ENCODE measurements around the gene C4orf54. TPM values are rescaled to one million over a fixed set of nuclear protein-coding genes. Genes with fewer than 3 reads are reported as not detected.

Gene C4orf54
- total RNA-seq, 1 experiment from 2014 or later, result 0.04 TPM

DNA sequence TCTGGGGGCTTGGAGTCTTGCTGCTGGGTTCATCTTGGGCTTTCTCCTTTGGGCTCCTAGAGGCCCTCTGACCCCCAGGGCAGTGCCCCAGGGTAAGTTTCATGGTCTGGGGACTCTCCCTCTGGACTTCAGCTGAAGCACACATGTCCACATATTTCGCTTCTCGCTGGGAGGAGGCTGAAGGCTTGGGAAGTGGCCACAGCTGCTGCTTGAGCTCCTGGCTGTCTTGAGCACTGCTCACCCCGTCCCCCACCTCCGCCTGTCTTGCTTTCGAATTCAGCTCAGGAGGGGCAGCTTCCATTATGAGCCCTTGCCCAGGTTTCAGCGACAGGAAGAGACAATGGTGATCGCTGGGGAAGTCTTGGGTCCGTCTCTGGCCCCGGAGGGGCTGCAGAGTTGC lies 3.7 kb downstream of the C4orf54 start:
- Histone ChIP-seq H3K36me3 (ENCODE audit: low read depth, low read length) (no peaks in the 10 kb centered on the region), H3F3A (ENCODE audit: low read length, unreplicated experiment) (no peaks in the 10 kb centered on the region), H3K9me2 (replicated peaks; ENCODE audit: low read length) (no peaks in the 10 kb centered on the region), H3K4me3 (ENCODE audit: low read length) (no peak overlapping the region), H3K4me1 (ENCODE audit: insufficient read depth, low read length) (peaks cover 18% of the 10 kb centered on the region), H3K4me2 (ENCODE audit: low read length) (no peak overlapping the region), H2AFZ (ENCODE audit: low read length) (no peak overlapping the region), H3K27me3 (ENCODE audit: low read length) (no peaks in the 10 kb centered on the region), H3K79me2 (ENCODE audit: low read length) (no peaks in the 10 kb centered on the region), H3K27ac (ENCODE audit: low read length) (no peak overlapping the region), H4K20me1 (ENCODE audit: low read length) (no peaks in the 10 kb centered on the region), H3K9me3 (ENCODE audit: low read length) (no peaks in the 10 kb centered on the region), H3K9ac (ENCODE audit: low read length) (no peak overlapping the region)
- POLR2A ChIA-PET (ENCODE audit: unreplicated experiment), result no interaction called here
- intact Hi-C loops (cut with micrococcal nuclease), result no loop called here
- ATAC-seq, result no peak
- DNase-seq, result no peak
- BruUV-seq (replicated peaks), result no TSS peak
- CTCF ChIA-PET, result no interaction called here
- TF ChIP-seq, protein P1, sequence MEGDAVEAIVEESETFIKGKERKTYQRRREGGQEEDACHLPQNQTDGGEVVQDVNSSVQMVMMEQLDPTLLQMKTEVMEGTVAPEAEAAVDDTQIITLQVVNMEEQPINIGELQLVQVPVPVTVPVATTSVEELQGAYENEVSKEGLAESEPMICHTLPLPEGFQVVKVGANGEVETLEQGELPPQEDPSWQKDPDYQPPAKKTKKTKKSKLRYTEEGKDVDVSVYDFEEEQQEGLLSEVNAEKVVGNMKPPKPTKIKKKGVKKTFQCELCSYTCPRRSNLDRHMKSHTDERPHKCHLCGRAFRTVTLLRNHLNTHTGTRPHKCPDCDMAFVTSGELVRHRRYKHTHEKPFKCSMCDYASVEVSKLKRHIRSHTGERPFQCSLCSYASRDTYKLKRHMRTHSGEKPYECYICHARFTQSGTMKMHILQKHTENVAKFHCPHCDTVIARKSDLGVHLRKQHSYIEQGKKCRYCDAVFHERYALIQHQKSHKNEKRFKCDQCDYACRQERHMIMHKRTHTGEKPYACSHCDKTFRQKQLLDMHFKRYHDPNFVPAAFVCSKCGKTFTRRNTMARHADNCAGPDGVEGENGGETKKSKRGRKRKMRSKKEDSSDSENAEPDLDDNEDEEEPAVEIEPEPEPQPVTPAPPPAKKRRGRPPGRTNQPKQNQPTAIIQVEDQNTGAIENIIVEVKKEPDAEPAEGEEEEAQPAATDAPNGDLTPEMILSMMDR (conservative IDR thresholded peaks at IDR 0.05; ENCODE audit: low read depth, low read length), result no peak
- TF ChIP-seq EZH2phosphoT487 (IDR thresholded peaks at IDR 0.05; ENCODE audit: borderline replicate concordance, low read length) (no peak), EZH2 (IDR thresholded peaks at IDR 0.05; ENCODE audit: low read length, unreplicated experiment) (no peak)

GRCh38 chr4:99652596-99653436 lies 4.8 kb downstream of the C4orf54 start:
- no peak overlapping the region for H3K9ac ChIP-seq (ENCODE audit: low read length)
- no peak overlapping the region for H3K27ac ChIP-seq (ENCODE audit: low read length)
- no peaks in the 10 kb centered on the region for H3K79me2 ChIP-seq (ENCODE audit: low read length)
- no peaks in the 10 kb centered on the region for H3K9me2 ChIP-seq (replicated peaks; ENCODE audit: low read length)
- no peak overlapping the region for H3K4me2 ChIP-seq (ENCODE audit: low read length)
- H3K36me3 ChIP-seq (ENCODE audit: low read depth, low read length), result no peaks in the 10 kb centered on the region
- POLR2A ChIA-PET (ENCODE audit: unreplicated experiment), result no interaction called here
- H3K4me3 ChIP-seq (ENCODE audit: low read length), result no peak overlapping the region
- CTCF ChIA-PET, result no interaction called here
- no peak overlapping the region for H2AFZ ChIP-seq (ENCODE audit: low read length)
- H3K4me1 ChIP-seq (ENCODE audit: insufficient read depth, low read length), result peaks cover 18% of the 10 kb centered on the region
- H3K27me3 ChIP-seq (ENCODE audit: low read length), result no peaks in the 10 kb centered on the region
- no peaks in the 10 kb centered on the region for H3K9me3 ChIP-seq (ENCODE audit: low read length)
- no peaks in the 10 kb centered on the region for H4K20me1 ChIP-seq (ENCODE audit: low read length)
- ATAC-seq, result no peak
- no peaks in the 10 kb centered on the region for H3F3A ChIP-seq (ENCODE audit: low read length, unreplicated experiment)
- TF ChIP-seq EZH2phosphoT487 (IDR thresholded peaks at IDR 0.05; ENCODE audit: borderline replicate concordance, low read length), result no peak
- TF ChIP-seq, protein P1 (conservative IDR thresholded peaks at IDR 0.05; ENCODE audit: low read depth, low read length), result no peak
- TF ChIP-seq EZH2 (IDR thresholded peaks at IDR 0.05; ENCODE audit: low read length, unreplicated experiment), result no peak
- intact Hi-C loops (cut with micrococcal nuclease), result no loop called here
- no TSS peak for BruUV-seq (replicated peaks)
- DNase-seq, result no peak

GRCh38 chr4:99651811-99652485 lies 5.7 kb downstream of the C4orf54 start:
- Histone ChIP-seq H3K4me1 (ENCODE audit: insufficient read depth, low read length) (peaks cover 13% of the 10 kb centered on the region), H2AFZ (ENCODE audit: low read length) (no peak overlapping the region), H3K9me2 (replicated peaks; ENCODE audit: low read length) (no peaks in the 10 kb centered on the region), H3K79me2 (ENCODE audit: low read length) (no peaks in the 10 kb centered on the region), H3K9ac (ENCODE audit: low read length) (no peak overlapping the region), H3K27ac (ENCODE audit: low read length) (no peak overlapping the region), H3K27me3 (ENCODE audit: low read length) (no peaks in the 10 kb centered on the region), H3K9me3 (ENCODE audit: low read length) (no peaks in the 10 kb centered on the region), H3K36me3 (ENCODE audit: low read depth, low read length) (no peaks in the 10 kb centered on the region), H3K4me2 (ENCODE audit: low read length) (no peak overlapping the region), H4K20me1 (ENCODE audit: low read length) (no peaks in the 10 kb centered on the region), H3F3A (ENCODE audit: low read length, unreplicated experiment) (no peaks in the 10 kb centered on the region), H3K4me3 (ENCODE audit: low read length) (no peak overlapping the region)
- intact Hi-C loops (cut with micrococcal nuclease), result no loop called here
- TF ChIP-seq EZH2phosphoT487 (IDR thresholded peaks at IDR 0.05; ENCODE audit: borderline replicate concordance, low read length) (no peak), EZH2 (IDR thresholded peaks at IDR 0.05; ENCODE audit: low read length, unreplicated experiment) (no peak)
- TF ChIP-seq, protein P1 (conservative IDR thresholded peaks at IDR 0.05; ENCODE audit: low read depth, low read length), result no peak
- BruUV-seq (replicated peaks), result no TSS peak
- DNase-seq (no peak), ATAC-seq (no peak)
- CTCF ChIA-PET, result no interaction called here
- POLR2A ChIA-PET (ENCODE audit: unreplicated experiment), result no interaction called here
